HepG2 (cell line): ENCODE results near the gene PSMB11. TPM values are rescaled to one million over a fixed set of nuclear protein-coding genes. Genes with fewer than 3 reads are reported as not detected.

Source experiments
- ARHGAP35 ChIP-seq: sonication (generic); formaldehyde crosslinking; IDR thresholded peaks from 2 replicates; pipeline ENCODE4 v1.9.0; 2022; ENCODE audit warnings: mild to moderate bottlenecking, inconsistent platforms, moderate library complexity, missing genetic modification reagents, borderline replicate concordance
- ATF1 ChIP-seq: IDR thresholded peaks from 2 replicates; pipeline ENCODE4 v1.6.1; 2016; ENCODE audit warnings: mild to moderate bottlenecking, control low read depth
- CEBPB ChIP-seq: IDR thresholded peaks from 2 replicates; pipeline ENCODE4 v1.6.1; 2011; ENCODE audit warnings: low read depth, low read length, improper control_type of control experiment, borderline replicate concordance
- DRAP1 ChIP-seq: IDR thresholded peaks from 2 replicates; pipeline ENCODE4 v1.6.1; 2016; ENCODE audit warnings: missing genetic modification reagents, missing compliant biosample characterization
- ESRRA ChIP-seq: sonication (generic); formaldehyde crosslinking; IDR thresholded peaks from 2 replicates; pipeline ENCODE4 v1.5.1; 2020; ENCODE audit warnings: mild to moderate bottlenecking, low read depth, missing genetic modification reagents
- GFI1 ChIP-seq: sonication (generic); formaldehyde crosslinking; IDR thresholded peaks from 2 replicates; pipeline ENCODE4 v1.5.0; 2020; ENCODE audit warnings: missing genetic modification reagents, mild to moderate bottlenecking, borderline replicate concordance
- GLI4 ChIP-seq: sonication (generic); formaldehyde crosslinking; IDR thresholded peaks from 2 replicates; pipeline ENCODE4 v1.5.1; 2020; ENCODE audit warnings: missing genetic modification reagents, mild to moderate bottlenecking, moderate library complexity, borderline replicate concordance
- ISX ChIP-seq: sonication (generic); formaldehyde crosslinking; conservative IDR thresholded peaks from 2 replicates; pipeline ENCODE4 v1.5.0; 2020; ENCODE audit warnings: missing genetic modification reagents
- MNT ChIP-seq: fragments of 450-650 bp; IDR thresholded peaks from 2 replicates; pipeline ENCODE4 v1.6.1; 2016
- MXD4 ChIP-seq: IDR thresholded peaks from 2 replicates; pipeline ENCODE4 v1.6.1; 2016; ENCODE audit warnings: mild to moderate bottlenecking, missing biosample characterization, missing genetic modification reagents
- MYNN ChIP-seq: sonication (generic); formaldehyde crosslinking; IDR thresholded peaks from 2 replicates; pipeline ENCODE4 v1.4.0; 2020; ENCODE audit warnings: mild to moderate bottlenecking, low read depth, missing genetic modification reagents
- NCOR1 ChIP-seq: fragments of 200-600 bp; sonication (generic); IDR thresholded peaks from 2 replicates; pipeline ENCODE4 v1.7.0; 2017; ENCODE audit warnings: antibody characterized with exemption, low read length, borderline replicate concordance
- POLR2AphosphoS2 ChIP-seq: IDR thresholded peaks from 2 replicates; pipeline ENCODE4 v1.6.1; 2011; ENCODE audit warnings: low read depth, low read length, improper control_type of control experiment
- TEAD2 ChIP-seq: sonication (generic); formaldehyde crosslinking; IDR thresholded peaks from 2 replicates; pipeline ENCODE4 v1.9.0; 2021; ENCODE audit warnings: missing genetic modification reagents
- TFAP4 ChIP-seq: sonication (generic); IDR thresholded peaks from 2 replicates; pipeline ENCODE4 v1.6.1; 2016; ENCODE audit warnings: low read depth, borderline replicate concordance
- YY1 ChIP-seq: IDR thresholded peaks from 2 replicates; pipeline ENCODE4 v1.6.1; 2011; ENCODE audit warnings: low read length, low read depth, moderate library complexity, mild to moderate bottlenecking; ENCODE audit not compliant: insufficient read depth, insufficient replicate concordance
- ZFP62 ChIP-seq: sonication (generic); formaldehyde crosslinking; IDR thresholded peaks from 2 replicates; pipeline ENCODE4 v1.4.0; 2020; ENCODE audit warnings: missing genetic modification reagents
- ZFP91 ChIP-seq: sonication (generic); formaldehyde crosslinking; IDR thresholded peaks from 2 replicates; pipeline ENCODE4 v1.9.0; 2022; ENCODE audit warnings: missing genetic modification reagents, mild to moderate bottlenecking, borderline replicate concordance
- ZNF230 ChIP-seq: sonication (generic); formaldehyde crosslinking; IDR thresholded peaks from 2 replicates; pipeline ENCODE4 v1.4.0; 2020; ENCODE audit warnings: mild to moderate bottlenecking, missing genetic modification reagents
- ZNF274 ChIP-seq: sonication (generic); formaldehyde crosslinking; IDR thresholded peaks from 2 replicates; pipeline ENCODE4 v1.5.1; 2020; ENCODE audit warnings: mild to moderate bottlenecking, missing genetic modification reagents
- ZNF280B ChIP-seq: sonication (generic); formaldehyde crosslinking; IDR thresholded peaks from 2 replicates; pipeline ENCODE4 v1.5.0; 2020; ENCODE audit warnings: missing genetic modification reagents, mild to moderate bottlenecking, borderline replicate concordance
- ZNF362 ChIP-seq: sonication (generic); formaldehyde crosslinking; IDR thresholded peaks from 2 replicates; pipeline ENCODE4 v1.4.0; 2020; ENCODE audit warnings: missing genetic modification reagents, mild to moderate bottlenecking, borderline replicate concordance
- ZNF367 ChIP-seq: sonication (generic); formaldehyde crosslinking; IDR thresholded peaks from 2 replicates; pipeline ENCODE4 v1.4.0; 2020; ENCODE audit warnings: missing genetic modification reagents, borderline replicate concordance
- ZNF431 ChIP-seq: sonication (generic); formaldehyde crosslinking; IDR thresholded peaks from 2 replicates; pipeline ENCODE4 v1.9.0; 2022; ENCODE audit warnings: missing genetic modification reagents, low read depth, mild to moderate bottlenecking, borderline replicate concordance
- polyA plus RNA-seq, 8 experiments: library from polyadenylated mRNA; depleted of rRNA in 3 of 8; stranded (reverse) in 7 of 8; unstranded in 1 of 8; fragments of >200 nt; fragmentation: Illumina TruSeq in 4 of 8; extraction: Trizol in 4 of 8; gene quantifications; 2 replicates each; pipeline versions ENCODE4 v1.2.1 to v1.2.3, GENCODE V29; 2011 to 2016; ENCODE audit warnings: low read depth in 4 of 8, missing spikeins in 1 of 8, mixed read lengths in 1 of 8; ENCODE audit not compliant: insufficient read depth in 1 of 8
- total RNA-seq, 5 experiments: library from RNA; depleted of rRNA; stranded (reverse); fragments of >200 nt; fragmentation: Illumina TruSeq; extraction: Trizol; gene quantifications; 2 replicates each; pipeline ENCODE4 v1.2.3, GENCODE V29; 2016; ENCODE audit warnings: low read depth in 1 of 5

The PSMB11 gene
- total and polyA plus RNA-seq, 2 of the 13 experiments (the other 11 are each of a cell fraction or from before 2014, with no cell fraction given) = not detected

GRCh38 chr14:23052182-23052623 lies 10.2 kb downstream of the PSMB11 start (continued):
- no peak for TF ChIP-seq ZNF431 (CRISPR knock-in tag)
- no peak for TF ChIP-seq ISX
- TF ChIP-seq TEAD2 = no peak
- no peak for TF ChIP-seq MNT
- no peak for TF ChIP-seq MXD4
- TF ChIP-seq ZNF230 = 0 out of 2 replicates have a peak, but pooled peaks have one; percentile 58
- TF ChIP-seq MYNN (CRISPR knock-in tag) = no peak
- no peak; the same call in 1 of the 2 replicates for TF ChIP-seq DRAP1 (CRISPR knock-in tag)
- TF ChIP-seq POLR2AphosphoS2 = no peak
- TF ChIP-seq ZFP91 = peak; percentile 37
- no peak for TF ChIP-seq ZFP62 (CRISPR knock-in tag)
- peak; percentile 22; the same call in 1 of the 2 replicates for TF ChIP-seq ZNF274
- TF ChIP-seq ZNF362 (CRISPR knock-in tag) = 0 out of 2 replicates have a peak, but pooled peaks have one; percentile 12
- TF ChIP-seq ZNF367 (CRISPR knock-in tag) = no peak
- TF ChIP-seq GFI1 (CRISPR knock-in tag) = no peak
- no peak for TF ChIP-seq TFAP4
- no peak for TF ChIP-seq ESRRA
- 0 out of 2 replicates have a peak, but pooled peaks have one; percentile 23 for TF ChIP-seq ZNF280B (CRISPR knock-in tag)
- TF ChIP-seq ATF1 (CRISPR knock-in tag) = no peak
- no peak for TF ChIP-seq ARHGAP35 (CRISPR knock-in tag)
- TF ChIP-seq CEBPB = no peak
- no peak for TF ChIP-seq NCOR1
- TF ChIP-seq GLI4 (CRISPR knock-in tag) = no peak
- peak; percentile 22 for TF ChIP-seq YY1
